Measurements from ENCODE around the gene SSU72.

DNA sequence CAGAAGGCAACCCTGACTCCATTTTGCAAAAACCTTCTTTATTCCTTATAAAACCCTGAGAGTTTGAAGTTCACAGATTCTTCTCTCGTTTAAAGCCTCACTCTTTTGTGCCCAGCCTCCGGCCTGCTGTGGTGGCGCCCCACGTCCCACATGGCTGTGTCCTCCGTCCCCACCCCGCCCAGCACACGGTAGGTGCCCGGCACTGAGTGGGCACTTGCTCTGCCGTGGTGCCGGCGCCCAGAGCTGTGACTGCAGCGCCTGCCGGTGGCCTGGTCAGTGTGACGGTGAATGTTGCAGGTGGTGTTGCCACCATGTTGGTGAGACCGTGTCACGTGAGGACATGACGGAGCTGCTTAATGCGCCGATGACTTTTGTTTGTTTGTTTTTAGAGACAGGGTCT is 53.3 kb downstream of the SSU72 start:
- TF ChIP-seq GATA3 (IDR thresholded peaks at IDR 0.05; ENCODE audit: low read depth, low read length): no peak
- TF ChIP-seq GATA2 (IDR thresholded peaks at IDR 0.05; ENCODE audit: low read depth, low read length): no peak

Measured in SH-SY5Y (cell line).